ENCODE measurements around the gene PPP1R1C. TPM values are rescaled to one million over a fixed set of nuclear protein-coding genes. Genes with fewer than 3 reads are reported as not detected.

PPP1R1C gene
- total RNA-seq, 1 donor = 1.4 TPM

DNA sequence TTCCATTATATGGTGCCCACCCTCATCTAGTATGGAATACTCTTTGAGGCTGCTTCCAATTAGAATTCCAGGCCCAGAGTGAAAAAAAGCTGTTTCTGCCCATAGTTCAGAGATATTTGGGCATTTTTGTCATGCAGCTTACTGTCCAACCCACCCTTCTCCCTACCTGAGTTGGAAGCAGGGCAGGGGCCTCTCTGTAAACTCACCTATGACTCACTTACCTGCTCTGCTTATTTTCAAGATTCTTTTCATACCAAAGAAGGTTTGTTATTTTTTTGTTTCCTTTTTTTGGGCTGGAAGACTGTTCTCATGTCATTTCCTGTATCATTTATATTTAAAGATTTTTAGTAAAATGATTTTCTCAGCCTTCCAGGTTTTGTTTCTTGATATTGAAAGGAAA, 38.4 kb upstream of the PPP1R1C start:
- no peak overlapping the region for H3K4me3 ChIP-seq (ENCODE audit: low read depth, low read length)
- no peak for DNase-seq (ENCODE audit: low read depth)
- no peak for TF ChIP-seq CTCF (IDR thresholded peaks at IDR 0.05; ENCODE audit: insufficient read depth, low read length)

DNA sequence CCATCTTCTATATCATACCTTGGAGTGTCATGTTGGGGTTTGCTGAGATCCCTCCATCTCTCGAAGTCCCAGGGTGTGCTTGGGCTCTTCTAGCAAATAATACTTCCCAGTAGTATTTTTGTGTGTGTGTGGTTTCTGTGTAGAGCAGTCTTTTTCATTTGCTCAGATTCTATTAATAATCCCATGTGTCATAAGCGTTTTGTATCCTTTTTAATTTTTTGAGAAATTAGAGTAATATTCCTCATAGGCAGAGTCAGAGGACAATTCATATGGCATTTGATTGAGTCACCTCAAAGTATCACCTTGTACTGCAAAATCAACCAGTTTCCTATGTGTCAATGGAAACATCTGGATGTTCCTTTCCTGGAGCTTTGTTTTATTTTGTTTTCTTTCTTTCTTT, 37.4 kb upstream of the PPP1R1C start:
- no peak for DNase-seq (ENCODE audit: low read depth)
- no peak overlapping the region for H3K4me3 ChIP-seq (ENCODE audit: low read depth, low read length)
- no peak for TF ChIP-seq CTCF (IDR thresholded peaks at IDR 0.05; ENCODE audit: insufficient read depth, low read length)

GRCh38 chr2:181949047-181949446, 36.6 kb upstream of the PPP1R1C start:
- TF ChIP-seq CTCF (IDR thresholded peaks at IDR 0.05; ENCODE audit: insufficient read depth, low read length) = no peak
- DNase-seq (ENCODE audit: low read depth) = peak; percentile 53
- no peak overlapping the region for H3K4me3 ChIP-seq (ENCODE audit: low read depth, low read length)

GRCh38 chr2:181952404-181953226, 33.0 kb upstream of the PPP1R1C start:
- TF ChIP-seq CTCF (IDR thresholded peaks at IDR 0.05; ENCODE audit: insufficient read depth, low read length) = no peak
- no peak overlapping the region for H3K4me3 ChIP-seq (ENCODE audit: low read depth, low read length)
- DNase-seq (ENCODE audit: low read depth) = no peak

GRCh38 chr2:181953881-181954537, 31.6 kb upstream of the PPP1R1C start:
- DNase-seq (ENCODE audit: low read depth) = peak; percentile 73
- peak; percentile 69 for TF ChIP-seq CTCF (IDR thresholded peaks at IDR 0.05; ENCODE audit: insufficient read depth, low read length)
- H3K4me3 ChIP-seq (ENCODE audit: low read depth, low read length) = peak overlapping the region; percentile 34

DNA sequence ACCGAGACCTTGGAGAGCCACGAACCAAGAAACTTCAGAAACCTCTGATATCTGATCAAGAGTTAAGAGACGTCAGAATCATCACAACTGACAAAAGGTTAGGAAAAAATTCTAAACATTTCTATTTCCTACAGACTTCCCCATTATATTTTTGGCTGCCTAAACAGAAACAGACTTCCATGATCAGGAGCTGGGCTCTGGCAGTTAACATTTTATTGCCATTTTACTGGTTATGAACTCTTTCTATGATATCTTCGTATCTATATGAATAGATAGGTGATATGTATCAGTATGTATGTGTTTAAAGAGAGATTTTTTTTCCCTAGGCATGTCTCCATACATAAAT, 31.1 kb upstream of the PPP1R1C start:
- no peak for TF ChIP-seq CTCF (IDR thresholded peaks at IDR 0.05; ENCODE audit: insufficient read depth, low read length)
- H3K4me3 ChIP-seq (ENCODE audit: low read depth, low read length) = peak overlapping the region; percentile 34
- DNase-seq (ENCODE audit: low read depth) = no peak

Data from fibroblast of the aortic adventitia (primary cell).